NCI-H2227 treated with DMSO at 0.1 percent for 48 hours (cell line): ENCODE measurements around the gene ZNF282.

Experiments
- DNase-seq: peaks from one replicate; lab custom pipeline; 2025; lab: John Stamatoyannopoulos, UW

ZNF282 gene

DNA sequence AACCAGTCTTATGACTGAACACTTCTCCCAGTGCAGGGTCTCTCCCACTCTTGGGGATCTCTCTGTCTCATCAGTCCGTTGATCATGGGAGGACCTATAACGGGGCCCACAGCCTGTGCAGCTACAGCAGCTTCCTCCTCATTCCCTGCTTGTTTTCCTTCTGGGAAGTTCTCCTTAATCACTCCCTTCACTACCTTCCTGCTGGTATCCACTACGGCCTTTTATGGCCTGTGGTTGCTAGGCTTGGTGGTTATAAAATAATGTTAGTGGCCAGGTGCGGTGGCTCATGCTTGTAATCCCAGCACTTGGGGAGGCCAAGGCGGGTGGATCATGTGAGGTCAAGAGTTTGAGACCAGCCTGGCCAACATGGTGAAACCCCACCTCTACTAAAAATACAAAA is 3.5 kb upstream of the ZNF282 start:
- no peak for DNase-seq

DNA sequence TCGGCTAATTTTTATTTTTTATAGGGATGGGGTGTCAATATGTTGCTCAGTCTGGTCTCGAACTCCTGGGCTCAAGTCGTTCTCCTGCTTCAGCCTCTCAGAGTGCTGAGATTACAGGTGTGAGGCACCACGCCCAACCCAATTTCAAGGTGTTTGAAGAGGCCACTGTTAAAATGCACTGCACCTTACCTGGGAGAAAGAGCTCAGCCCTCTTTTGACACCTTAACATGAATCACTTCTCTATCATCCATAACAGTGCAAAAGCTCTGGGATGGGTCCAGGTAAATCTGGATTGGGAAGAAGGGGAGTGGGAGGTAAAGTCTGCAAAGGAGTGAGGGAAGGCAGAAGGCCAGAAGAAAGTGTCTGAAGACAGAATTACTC is 557 bp upstream of the ZNF282 start:
- DNase-seq: no peak

- DNase-seq: no peak
Measured at GRCh38 chr7:149196151-149196704, 882 bp downstream of the ZNF282 start.

- DNase-seq: no peak
Measured at GRCh38 chr7:149196705-149197171, 1.4 kb downstream of the ZNF282 start.

DNA sequence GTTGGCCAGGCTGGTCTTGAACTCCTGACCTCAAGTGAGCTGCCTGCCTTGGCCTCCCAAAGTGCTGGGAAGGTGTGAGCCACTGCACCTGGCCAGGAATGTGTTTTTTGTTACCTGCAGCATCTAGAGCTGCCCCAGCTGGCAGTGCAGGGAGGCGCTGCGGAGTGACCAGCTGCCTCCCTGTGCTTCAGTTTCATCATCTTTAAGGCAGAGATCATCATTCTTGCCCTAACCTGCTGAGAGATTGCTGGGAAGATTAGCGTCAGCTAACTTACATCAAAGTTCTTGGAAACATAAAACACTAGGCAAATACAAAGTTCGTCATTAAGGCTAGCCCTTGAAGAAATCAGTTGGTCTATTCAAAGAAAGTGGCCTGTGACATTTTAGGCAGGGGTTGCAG is 2.3 kb downstream of the ZNF282 start:
- DNase-seq: no peak

DNA sequence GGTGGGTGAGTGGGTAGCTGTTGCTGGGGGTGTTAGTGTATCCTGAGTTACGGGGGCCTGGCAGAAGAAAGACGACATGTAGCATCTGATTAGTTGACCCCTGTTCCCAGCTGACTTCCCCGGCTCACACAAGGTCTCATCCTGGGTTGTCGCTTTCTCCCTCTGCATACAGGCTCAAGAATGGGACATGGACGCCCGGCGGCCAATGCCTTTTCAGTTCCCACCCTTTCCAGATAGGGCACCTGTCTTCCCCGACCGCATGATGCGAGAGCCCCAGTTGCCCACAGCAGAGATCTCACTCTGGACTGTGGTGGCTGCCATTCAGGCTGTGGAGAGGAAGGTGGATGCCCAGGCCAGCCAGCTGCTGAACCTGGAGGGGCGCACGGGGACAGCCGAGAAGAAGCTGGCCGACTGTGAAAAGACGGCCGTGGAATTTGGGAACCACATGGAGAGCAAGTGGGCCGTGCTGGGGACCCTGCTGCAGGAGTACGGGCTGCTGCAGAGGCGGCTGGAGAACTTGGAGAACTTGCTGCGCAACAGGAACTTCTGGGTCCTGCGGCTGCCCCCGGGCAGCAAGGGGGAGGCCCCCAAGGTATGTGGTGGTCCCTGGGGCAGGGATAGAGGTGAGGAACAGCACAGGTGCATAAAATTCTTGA is 2.9 kb downstream of the ZNF282 start:
- no peak for DNase-seq

DNA sequence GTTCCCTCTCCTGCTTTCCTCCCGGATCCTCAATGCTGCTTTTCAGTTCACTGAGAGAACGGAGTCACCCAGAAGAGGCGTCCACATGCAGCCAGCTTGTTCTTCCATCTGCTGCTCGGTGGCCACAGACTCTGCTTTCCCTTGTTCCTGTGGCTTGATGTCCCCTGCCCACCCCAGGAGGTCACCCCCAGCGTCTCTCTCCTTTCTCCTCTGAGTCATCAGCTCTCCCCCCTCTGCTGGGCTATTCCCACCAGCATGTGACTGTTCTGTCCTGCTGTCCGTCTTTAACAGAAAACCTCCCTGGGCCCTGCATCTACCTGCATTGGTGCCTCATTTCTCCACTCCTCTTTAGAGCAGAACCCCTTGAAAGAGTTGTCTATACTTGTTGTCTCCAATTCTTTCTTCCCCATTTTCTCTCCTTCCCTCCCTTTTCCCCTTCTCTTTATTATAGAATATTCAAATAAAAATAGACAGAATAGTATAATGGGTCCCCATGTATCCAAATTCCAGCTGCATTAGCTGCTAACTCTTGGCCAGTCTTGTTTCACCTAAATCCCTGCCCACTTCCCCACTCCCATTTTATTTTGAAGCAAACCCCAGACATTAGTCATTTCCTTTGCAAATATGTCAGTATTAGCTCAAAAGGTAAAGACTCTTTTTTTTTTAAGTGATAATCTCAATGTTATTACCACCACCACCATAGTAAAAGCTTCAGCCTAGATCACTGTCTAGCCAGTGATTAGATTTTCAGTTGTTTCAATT is 4.1 kb downstream of the ZNF282 start:
- DNase-seq: no peak

DNA sequence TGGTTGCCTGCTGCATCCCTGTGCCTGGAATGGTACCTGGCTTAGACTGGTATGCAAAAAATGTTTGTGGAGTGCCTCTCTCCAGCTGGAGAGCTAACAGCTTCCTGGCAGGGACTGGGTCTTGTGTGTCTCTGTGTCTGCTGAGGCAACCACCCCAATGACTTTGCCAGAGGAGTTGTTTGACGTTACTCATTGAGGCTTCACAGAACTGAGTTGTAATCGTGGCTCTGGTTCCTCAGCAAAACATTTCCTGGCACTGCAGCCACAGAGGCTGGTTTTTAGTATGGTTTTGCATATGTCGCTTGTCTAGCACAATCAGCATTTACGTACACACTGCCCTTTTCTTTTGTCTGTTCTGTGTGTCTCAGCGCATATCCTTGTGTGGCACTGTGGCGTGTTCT is 7.5 kb downstream of the ZNF282 start:
- no peak for DNase-seq

DNA sequence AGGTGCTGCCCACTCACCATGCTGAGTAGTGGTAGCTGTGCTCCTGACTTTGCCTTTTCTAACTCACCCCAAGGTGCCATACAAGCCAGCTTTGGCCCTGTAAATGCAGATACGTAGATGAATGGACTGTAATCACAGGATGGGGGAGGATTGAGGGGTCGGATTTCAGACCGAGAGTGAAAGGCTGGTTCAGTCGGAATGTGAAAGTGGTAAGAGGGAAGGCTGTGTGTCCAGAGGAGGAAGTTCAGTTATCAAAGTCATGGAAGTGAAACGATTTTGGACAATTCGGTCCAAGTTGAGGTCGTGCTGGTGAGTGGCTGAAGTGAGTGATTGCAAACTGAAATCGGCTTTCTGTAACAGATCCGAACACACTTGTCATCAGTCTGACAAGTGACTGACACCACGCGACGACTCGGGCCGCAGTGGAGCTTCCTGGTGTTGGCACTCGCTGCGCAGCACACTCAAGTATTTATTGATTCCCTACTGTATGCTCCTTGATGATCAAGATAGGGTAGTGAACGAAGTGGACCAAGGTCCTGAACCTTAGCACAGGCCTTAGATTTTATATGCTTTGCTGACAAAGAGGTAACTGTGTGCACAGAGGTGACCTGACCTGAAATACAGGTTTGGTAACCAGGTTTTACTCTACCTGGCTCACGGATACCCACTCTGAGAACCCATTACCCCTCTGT is 10.5 kb downstream of the ZNF282 start:
- no peak for DNase-seq

DNA sequence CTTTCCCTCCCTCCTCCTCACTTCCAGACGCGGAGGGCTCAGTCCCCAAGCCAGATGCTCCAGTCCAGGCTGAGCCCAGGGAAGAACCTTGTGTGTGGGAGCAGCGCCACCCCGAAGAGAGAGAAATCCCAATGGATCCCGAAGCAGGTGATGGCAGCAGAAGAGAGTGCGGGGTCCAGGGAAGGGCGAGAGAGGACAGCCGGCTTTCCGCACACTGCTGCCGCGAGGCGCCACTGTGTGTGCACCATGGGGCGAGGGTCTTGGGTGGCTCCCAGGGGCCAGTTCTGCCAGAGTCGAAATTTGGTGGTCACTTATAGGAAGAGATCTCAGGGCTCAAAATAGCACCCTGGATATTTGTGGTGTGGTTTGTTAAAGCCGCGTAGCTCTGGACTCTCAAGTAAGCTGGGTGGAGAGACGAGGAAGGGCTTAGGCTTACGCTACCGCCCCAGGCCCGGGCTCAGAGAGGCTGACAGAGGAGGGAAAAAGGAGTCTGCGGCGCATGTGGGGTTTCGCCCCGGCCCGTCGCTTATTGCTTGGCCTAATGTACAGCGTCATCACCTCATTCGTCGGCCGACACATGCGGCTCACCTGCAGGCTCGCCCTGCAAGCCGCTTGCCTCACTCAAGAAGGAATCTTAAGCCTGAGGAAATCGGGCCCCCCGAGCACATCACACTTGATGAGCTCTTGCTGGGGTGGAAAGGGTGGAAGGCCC is 12.1 kb downstream of the ZNF282 start:
- no peak for DNase-seq

GRCh38 chr7:149209518-149210269 is 14.3 kb downstream of the ZNF282 start:
- DNase-seq: peak; percentile 16

GRCh38 chr7:149210551-149210950 is 15.2 kb downstream of the ZNF282 start:
- no peak for DNase-seq

GRCh38 chr7:149214020-149214720 is 18.8 kb downstream of the ZNF282 start:
- DNase-seq: no peak

DNA sequence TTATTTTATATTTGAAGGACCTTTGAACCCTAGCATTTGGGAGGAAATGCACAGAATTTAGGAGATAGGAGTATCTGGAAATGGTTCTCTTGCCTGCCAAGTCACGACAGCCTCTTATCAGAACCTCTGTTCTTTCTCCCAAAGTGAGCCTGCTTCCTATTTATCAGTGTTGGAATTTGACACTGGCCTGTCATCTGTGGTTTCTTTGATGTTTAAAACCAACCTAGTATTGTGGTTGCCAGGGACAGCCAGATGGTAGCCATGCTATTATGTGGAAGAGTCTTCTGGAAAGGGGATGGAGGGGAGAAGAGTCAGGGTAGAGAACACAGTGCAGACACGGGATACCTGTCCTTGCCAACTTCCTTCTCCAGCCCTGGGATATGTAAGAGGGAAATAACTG is 21.1 kb downstream of the ZNF282 start:
- no peak for DNase-seq

- DNase-seq: no peak
Measured at GRCh38 chr7:149217570-149217969, 22.2 kb downstream of the ZNF282 start.

GRCh38 chr7:149218469-149219420 is 23.4 kb downstream of the ZNF282 start:
- DNase-seq: no peak

DNA sequence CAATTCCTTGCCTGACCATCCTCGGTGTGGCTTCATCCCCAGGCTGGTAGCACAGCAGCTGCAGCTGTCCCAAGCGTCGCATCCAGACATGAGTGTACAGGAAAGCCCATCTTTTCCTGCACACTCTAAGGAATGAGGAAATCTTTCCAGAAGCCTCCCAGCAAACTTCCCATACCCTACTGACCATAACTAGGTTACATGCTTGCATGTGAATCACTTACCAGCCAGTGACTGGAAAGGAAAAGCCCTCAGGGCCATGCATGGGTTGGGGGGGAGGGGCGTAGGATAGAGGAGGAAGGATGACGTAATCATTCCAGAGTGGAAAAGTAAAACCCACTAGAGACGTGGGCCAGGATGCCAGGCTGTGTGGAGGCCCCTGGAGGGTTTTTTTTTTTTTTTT is 25.2 kb downstream of the ZNF282 start:
- no peak for DNase-seq

- DNase-seq: no peak
Measured at GRCh38 chr7:149223176-149223575, 27.8 kb downstream of the ZNF282 start.

DNA sequence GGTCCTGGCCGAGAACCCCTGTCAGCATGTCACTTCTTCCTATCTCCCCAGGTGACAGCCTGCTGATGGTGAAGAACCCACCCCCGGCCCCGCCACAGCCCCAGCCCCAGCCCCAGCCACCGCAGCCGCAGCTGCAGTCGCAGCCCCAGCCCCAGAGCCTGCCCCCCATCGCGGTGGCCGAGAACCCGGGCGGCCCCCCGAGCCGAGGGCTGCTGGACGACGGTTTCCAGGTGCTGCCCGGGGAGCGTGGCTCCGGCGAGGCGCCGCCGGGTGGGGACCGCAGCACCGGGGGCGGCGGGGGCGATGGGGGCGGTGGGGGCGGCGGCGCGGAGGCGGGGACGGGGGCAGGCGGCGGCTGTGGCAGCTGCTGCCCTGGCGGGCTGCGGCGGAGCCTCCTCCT is 28.4 kb downstream of the ZNF282 start:
- DNase-seq: no peak

- DNase-seq: no peak
Measured at GRCh38 chr7:149224352-149224751, 29.0 kb downstream of the ZNF282 start.
